Left lung (tissue), 14 donors: ENCODE data around the gene MAP4K1. TPM values are rescaled to one million over a fixed set of nuclear protein-coding genes. Genes with fewer than 3 reads are reported as not detected.
A peak's percentile ranks its signal among the peaks of the same experiment; 100 is the strongest.

Experiments used
- ATAC-seq: fragments of 200-7000 bp; cut with Tn5 transposase; one replicate; pipeline ENCODE4 v1.9.1; 2020; ENCODE audit warnings: moderate library complexity
- DNase-seq, 4 donors: peaks; one replicate each; pipeline ENCODE4 v3.0.0-alpha.2; 2013 to 2020
- H3K27ac ChIP-seq, 2 donors: fragments of 200-600 bp; sonication (generic) in 1 of 2; one replicate each; pipeline versions ENCODE4 v1.5.0 to v1.8.0; 2020 to 2021
- H3K27me3 ChIP-seq, 2 donors: fragments of 200-600 bp; sonication (generic) in 1 of 2; one replicate each; pipeline versions ENCODE4 v1.5.0 to v1.8.0; 2020 to 2021
- H3K36me3 ChIP-seq, 2 donors: fragments of 200-600 bp; sonication (generic) in 1 of 2; one replicate each; pipeline versions ENCODE4 v1.5.0 to v1.8.0; 2020 to 2021
- H3K4me1 ChIP-seq, 2 donors: fragments of 200-600 bp; one replicate each; pipeline ENCODE4 v1.8.0; 2021
- H3K4me3 ChIP-seq, 2 donors: fragments of 200-600 bp; sonication (generic) in 1 of 2; one replicate each; pipeline versions ENCODE4 v1.5.0 to v1.8.0; 2020 to 2021; ENCODE audit warnings: mild to moderate bottlenecking in 1 of 2
- H3K9me3 ChIP-seq, 2 donors: fragments of 200-600 bp; sonication (generic) in 1 of 2; one replicate each; pipeline versions ENCODE4 v1.5.0 to v1.8.0; 2020 to 2021
- CTCF ChIP-seq, 2 donors: fragments of 200-600 bp; sonication (generic) in 1 of 2; IDR thresholded peaks; one replicate each; pipeline versions ENCODE4 v1.5.0 to v1.8.0; 2021; ENCODE audit warnings: antibody characterized with exemption in 2 of 2
- intact Hi-C, 2 donors: fragments of 100-400 bp; cut with DNase I; formaldehyde crosslinking; loops; one replicate each; pipeline versions ENCODE4 v1.11.2 to v1.14.2; 2022
- long read RNA-seq, 12 donors: library from polyadenylated mRNA in 2 of 12; unstranded in 2 of 12; transcript quantifications; one replicate each; pipeline ENCODE4 v2.0.0 and lab custom pipeline, GENCODE V29; 2019 to 2026
- polyA plus RNA-seq, 6 donors: library from polyadenylated mRNA; unstranded; fragments of 120-200 nt; gene quantifications; one replicate each; pipeline ENCODE4 v1.2.1, GENCODE V29; 2013; ENCODE audit not compliant: insufficient read length in 6 of 6
- total RNA-seq, 2 donors: library from RNA; stranded (reverse); fragmentation: NEBNext Ultra II Directional; extraction: Animal tissue kit (Norgen Biotek cat#: 25700); gene quantifications; one replicate each; pipeline ENCODE4 v1.2.1, GENCODE V29; 2021
- donor health status: DM: no; HTN: yes; CAD: no.
- donor health status: DM: no; HTN: no; CAD: no.

The MAP4K1 gene
- total RNA-seq (10 to 100 TPM in 1 of 2 donors, 1 to 10 TPM in 1; 6.1 to 10.7 TPM), polyA plus RNA-seq (1 to 10 TPM; 3.1 to 5.0 (median 3.9) TPM)
- long read RNA-seq, donor 1, partial matches to known transcripts, result 0 of 2 reads
- long read RNA-seq, donor 1, other reads (novel, unspliced or antisense), result 0 of 2 reads
- long read RNA-seq, donor 2, partial matches to known transcripts, result 448 of 734 reads
- long read RNA-seq, donor 2, other reads (novel, unspliced or antisense), result 283 of 734 reads
- long read RNA-seq, donor 3, partial matches to known transcripts, result 161 of 360 reads
- long read RNA-seq, donor 3, other reads (novel, unspliced or antisense), result 199 of 360 reads
- long read RNA-seq, donor 4, result 0 reads
- long read RNA-seq, donor 5, partial matches to known transcripts, result 167 of 373 reads
- long read RNA-seq, donor 5, other reads (novel, unspliced or antisense), result 206 of 373 reads
- long read RNA-seq, donor 6, partial matches to known transcripts, result 183 of 394 reads
- long read RNA-seq, donor 6, other reads (novel, unspliced or antisense), result 211 of 394 reads
- long read RNA-seq, donor 7, result 0 reads
- long read RNA-seq, donor 8, result 0 reads
- long read RNA-seq, donor 9, result 0 reads
- long read RNA-seq, donor 10, result 0 reads
- long read RNA-seq, donor 11, result 0 reads
- long read RNA-seq, donor 12, result 0 reads

- TF ChIP-seq CTCF (IDR thresholded peaks at IDR 0.05), result no peak
- no peaks in the 10 kb centered on the region for H3K9me3 ChIP-seq
- H3K27me3 ChIP-seq, result no peaks in the 10 kb centered on the region
- H3K27ac ChIP-seq, result peak within 1 kb of the TSS; percentile 56 to 84
- peak within 1 kb of the TSS; percentile 75 to 90 for H3K4me3 ChIP-seq
- DNase-seq, result peak in 3 of 4 donors; percentile 19 to 86 (median 67)
- H3K36me3 ChIP-seq, result peaks cover 0 to 28% of the 10 kb centered on the region in 2 donors
- H3K4me1 ChIP-seq, result peaks cover 9 to 28% of the 10 kb centered on the region in 2 donors
- intact Hi-C loops, result loop anchor here in 1 of 2 donors (10.0 kb wide), 1 partner anchor 213 kb away; the partner anchor contains the start of gene FAM98C
- ATAC-seq, result peak; percentile 51
Observed at GRCh38 chr19:38617764-38618589, at the start of gene MAP4K1. Gene MAP4K1 (minus strand): TSS chr19:38617953. CDS start chr19:38617895, 58 bp downstream.

- Histone ChIP-seq H3K36me3 (peaks cover 0 to 5% of the 10 kb centered on the region in 2 donors), H3K27me3 (no peaks in the 10 kb centered on the region), H3K27ac (peak overlapping the region; percentile 86 to 93), H3K4me3 (no peak overlapping the region), H3K9me3 (no peaks in the 10 kb centered on the region), H3K4me1 (peaks cover 75 to 100% of the 10 kb centered on the region in 2 donors)
- TF ChIP-seq CTCF (IDR thresholded peaks at IDR 0.05), result no peak
- intact Hi-C loops, result no loop called here
- ATAC-seq (peak; percentile 25), DNase-seq (peak in 1 of 4 donors; percentile 73)
Observed at GRCh38 chr19:38666663-38667511, 49.1 kb upstream of the MAP4K1 start.

GRCh38 chr19:38665950-38666662 is 48.4 kb upstream of the MAP4K1 start:
- H3K36me3 ChIP-seq, result peaks cover 0 to 6% of the 10 kb centered on the region in 2 donors
- no peak for TF ChIP-seq CTCF (IDR thresholded peaks at IDR 0.05)
- H3K9me3 ChIP-seq, result no peaks in the 10 kb centered on the region
- ATAC-seq (peak; percentile 58), DNase-seq (peak in 2 of 4 donors; percentile 72 to 74)
- H3K27ac ChIP-seq, result peak overlapping the region; percentile 86 to 93
- H3K4me1 ChIP-seq, result peaks cover 72 to 100% of the 10 kb centered on the region in 2 donors
- intact Hi-C loops, result no loop called here
- no peak overlapping the region for H3K4me3 ChIP-seq
- no peaks in the 10 kb centered on the region for H3K27me3 ChIP-seq

GRCh38 chr19:38665219-38665931 is 47.6 kb upstream of the MAP4K1 start:
- intact Hi-C loops, result no loop called here
- H3K27ac ChIP-seq, result peak overlapping the region; percentile 86 to 93
- no peak for ATAC-seq
- no peak for DNase-seq
- H3K9me3 ChIP-seq, result no peaks in the 10 kb centered on the region
- peaks cover 76 to 100% of the 10 kb centered on the region in 2 donors for H3K4me1 ChIP-seq
- H3K27me3 ChIP-seq, result no peaks in the 10 kb centered on the region
- peaks cover 0 to 11% of the 10 kb centered on the region in 2 donors for H3K36me3 ChIP-seq
- H3K4me3 ChIP-seq, result no peak overlapping the region
- no peak for TF ChIP-seq CTCF (IDR thresholded peaks at IDR 0.05)
